Stimulated activated naive CD4-positive, alpha-beta T cell treated with Interleukin-2 at 50 U/mL for 16 hours (primary cell): ENCODE results near the gene GDPD2.

Experiments
- DNase-seq: peaks from one replicate; lab custom pipeline; 2025; lab: John Stamatoyannopoulos, UW

The GDPD2 gene

GRCh38 chrX:70476166-70476933 lies 53.2 kb downstream of the GDPD2 start:
- no peak for DNase-seq

GRCh38 chrX:70476934-70477733 lies 54.0 kb downstream of the GDPD2 start:
- no peak for DNase-seq

- DNase-seq: no peak
Observed at GRCh38 chrX:70477734-70478075, 54.6 kb downstream of the GDPD2 start.

GRCh38 chrX:70478526-70479245 lies 55.6 kb downstream of the GDPD2 start:
- DNase-seq: no peak

- no peak for DNase-seq
Observed at GRCh38 chrX:70479247-70479921, 56.3 kb downstream of the GDPD2 start.

GRCh38 chrX:70479922-70480659 lies 57.0 kb downstream of the GDPD2 start:
- no peak for DNase-seq

GRCh38 chrX:70480660-70481018 lies 57.5 kb downstream of the GDPD2 start:
- DNase-seq: no peak

- no peak for DNase-seq
Observed at GRCh38 chrX:70481471-70482270, 58.6 kb downstream of the GDPD2 start.

GRCh38 chrX:70482300-70482699 lies 59.2 kb downstream of the GDPD2 start:
- DNase-seq: no peak
